Breast epithelium (tissue), 4 donors: Measurements from ENCODE around the gene PLEKHA5. TPM values are rescaled to one million over a fixed set of nuclear protein-coding genes. Genes with fewer than 3 reads are reported as not detected.
"Not testable (repeated sequence)": the region's sequence is repeated elsewhere in the genome, so short reads cannot be mapped to it uniquely, and the experiment has no call there.

Experiments
- DNase-seq, 2 donors: peaks; one replicate each; pipeline ENCODE4 v3.0.0-alpha.2; 2019; ENCODE audit warnings: low spot score in 2 of 2
- H3K27ac ChIP-seq, 2 donors: fragments of 200-600 bp; sonication (generic) in 1 of 2; one replicate each; pipeline ENCODE4 v1.5.1; 2016 to 2019; ENCODE audit warnings: mild to moderate bottlenecking in 1 of 2
- H3K27me3 ChIP-seq, 2 donors: fragments of 200-600 bp; sonication (generic) in 1 of 2; one replicate each; pipeline versions ENCODE4 v1.5.1 to v1.6.0; 2017 to 2019; ENCODE audit warnings: control low read depth in 1 of 2, mild to moderate bottlenecking in 1 of 2
- H3K36me3 ChIP-seq: fragments of 200-600 bp; one replicate; pipeline ENCODE4 v1.5.1; 2019
- H3K4me1 ChIP-seq, 2 donors: fragments of 200-600 bp; sonication (generic); one replicate each; pipeline ENCODE4 v1.5.1; 2016 to 2019; ENCODE audit warnings: control low read depth in 1 of 2
- H3K4me3 ChIP-seq, 3 donors: fragments of 200-600 bp; sonication (generic); 1 replicate in 2 of 3; 2 replicates in 1 of 3; pipeline ENCODE4 v1.5.1; 2016 to 2019; ENCODE audit warnings: mild to moderate bottlenecking in 3 of 3, moderate library complexity in 2 of 3
- H3K9me3 ChIP-seq, 2 donors: fragments of 200-600 bp; sonication (generic) in 1 of 2; one replicate each; pipeline ENCODE4 v1.5.1; 2016 to 2019; ENCODE audit warnings: control low read depth in 1 of 2
- CTCF ChIP-seq, 3 donors: fragments of 450-650 bp; IDR thresholded peaks; one replicate each; pipeline ENCODE4 v1.5.1; 2016 to 2017; ENCODE audit warnings: antibody characterized with exemption in 3 of 3, mild to moderate bottlenecking in 3 of 3, moderate library complexity in 3 of 3
- POLR2A ChIP-seq: fragments of 450-650 bp; IDR thresholded peaks from one replicate; pipeline ENCODE4 v1.6.1; 2016; ENCODE audit warnings: antibody characterized with exemption, mild to moderate bottlenecking, moderate library complexity
- POLR2AphosphoS5 ChIP-seq, 3 donors: sonication (generic); formaldehyde crosslinking; IDR thresholded peaks; one replicate each; pipeline ENCODE4 v1.6.1; 2017; ENCODE audit warnings: antibody characterized with exemption in 3 of 3
- intact Hi-C: fragments of 100-400 bp; cut with DNase I; formaldehyde crosslinking; loops from one replicate; pipeline ENCODE4 v1.15.1; 2023; ENCODE audit warnings: low total_unique reads
- total RNA-seq, 3 donors: library from RNA; depleted of rRNA; stranded (reverse); fragments of >200 nt; gene quantifications; one replicate each; pipeline ENCODE4 v1.1.0, GENCODE V29; 2016

Gene PLEKHA5
- total RNA-seq, 3 donors from 2014 or later = 21.1 to 55.5 (median 49.8) TPM

DNA sequence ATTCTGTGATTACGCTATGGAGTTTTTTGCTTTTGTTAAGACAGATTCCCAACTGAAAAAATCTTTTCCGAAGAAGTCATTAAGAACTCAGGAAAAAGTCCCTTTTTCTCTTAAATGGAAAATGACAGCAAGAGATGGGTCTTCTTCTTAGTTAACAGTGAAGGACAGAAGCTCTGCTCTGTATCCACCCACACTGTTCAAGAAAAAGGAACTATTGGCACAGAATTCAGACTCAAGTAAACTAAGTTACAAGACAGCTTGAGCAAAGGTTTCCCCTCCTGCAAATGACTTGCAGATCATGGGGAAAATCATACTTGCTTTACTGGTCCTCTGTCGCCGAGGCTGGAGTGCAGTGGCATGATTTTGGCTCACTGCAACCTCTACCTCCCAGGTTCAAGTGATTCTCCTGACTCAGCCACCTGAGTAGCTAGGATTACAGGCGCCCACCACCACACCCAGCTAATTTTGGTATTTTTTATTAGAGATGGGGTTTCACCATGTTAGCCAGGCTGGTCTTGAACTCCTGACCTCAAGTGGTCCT is 172.6 kb downstream of the PLEKHA5 start:
- TF ChIP-seq CTCF (IDR thresholded peaks at IDR 0.05) (no peak), POLR2AphosphoS5 (IDR thresholded peaks at IDR 0.05) (no peak), POLR2A (no peak)
- intact Hi-C loops = no loop called here
- Histone ChIP-seq H3K9me3 (no peaks in the 10 kb centered on the region), H3K27me3 (no peaks in the 10 kb centered on the region), H3K36me3 (no peaks in the 10 kb centered on the region), H3K4me1 (no peaks in the 10 kb centered on the region), H3K27ac (no peak overlapping the region), H3K4me3 (no peak overlapping the region)
- no peak for DNase-seq

DNA sequence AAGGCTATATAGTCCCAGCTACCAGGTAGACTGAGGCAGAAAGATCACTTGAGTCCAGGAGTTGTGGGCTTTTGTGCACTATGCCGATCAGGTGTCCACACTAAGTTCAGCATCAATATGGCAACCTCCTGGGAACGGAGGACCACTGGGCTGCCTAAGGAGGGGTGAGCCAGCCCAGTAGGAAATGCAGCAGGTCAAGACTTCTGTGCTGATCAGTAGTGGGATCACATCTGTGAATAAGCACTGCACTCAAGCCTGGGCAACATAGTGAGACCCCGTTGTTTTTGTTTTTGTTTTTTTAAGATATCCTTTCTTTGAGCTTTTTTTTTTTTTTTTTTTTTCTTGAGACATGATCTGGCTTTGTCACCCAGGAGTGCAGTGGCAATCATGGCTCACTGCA is 174.0 kb downstream of the PLEKHA5 start:
- no peak for TF ChIP-seq CTCF (IDR thresholded peaks at IDR 0.05)
- no peak for TF ChIP-seq POLR2A
- no peak for TF ChIP-seq POLR2AphosphoS5 (IDR thresholded peaks at IDR 0.05)
- Histone ChIP-seq H3K9me3 (no peaks in the 10 kb centered on the region), H3K27ac (no peak overlapping the region)

DNA sequence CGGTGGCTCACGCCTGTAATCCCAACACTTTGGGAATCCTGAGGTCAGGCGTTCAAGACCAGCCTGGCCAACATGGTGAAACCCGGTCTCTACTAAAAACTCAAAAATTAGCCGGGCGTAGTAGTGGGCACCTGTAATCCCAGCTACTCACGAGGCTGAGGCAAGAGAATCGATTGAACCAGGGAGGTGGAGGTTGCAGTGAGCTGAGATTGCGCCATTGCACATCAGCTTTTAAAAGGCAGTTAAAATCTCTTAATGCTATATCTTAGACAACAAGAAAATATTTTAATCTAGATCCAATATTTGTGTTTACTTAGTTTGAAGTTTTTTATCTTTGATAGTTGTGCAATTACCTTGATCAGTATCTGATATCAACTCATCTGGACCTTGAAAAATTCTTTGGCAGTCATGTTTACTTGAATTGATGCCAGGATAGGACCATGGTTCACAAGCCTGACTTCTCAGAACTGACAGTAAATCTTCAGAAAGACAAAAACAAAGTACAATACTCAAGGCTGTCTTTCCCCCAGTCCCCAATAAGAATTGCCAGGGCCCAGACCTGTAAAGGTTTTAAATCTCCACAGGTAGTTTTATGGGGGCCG is 174.7 kb downstream of the PLEKHA5 start:
- intact Hi-C loops = no loop called here
- TF ChIP-seq CTCF (IDR thresholded peaks at IDR 0.05) (no peak), POLR2A (no peak), POLR2AphosphoS5 (IDR thresholded peaks at IDR 0.05) (no peak)
- H3K4me1 ChIP-seq = no peaks in the 10 kb centered on the region
- no peak for DNase-seq
- no peaks in the 10 kb centered on the region for H3K27me3 ChIP-seq
- H3K9me3 ChIP-seq = no peaks in the 10 kb centered on the region
- H3K27ac ChIP-seq = no peak overlapping the region
- no peak overlapping the region for H3K4me3 ChIP-seq
- H3K36me3 ChIP-seq = no peaks in the 10 kb centered on the region

More for the DNA sequence above, 174.0 kb downstream of the PLEKHA5 start:
- Histone ChIP-seq H3K36me3 (no peaks in the 10 kb centered on the region), H3K27me3 (no peaks in the 10 kb centered on the region), H3K4me3 (no peak overlapping the region), H3K4me1 (no peaks in the 10 kb centered on the region)
- intact Hi-C loops = no loop called here
- DNase-seq = no peak

DNA sequence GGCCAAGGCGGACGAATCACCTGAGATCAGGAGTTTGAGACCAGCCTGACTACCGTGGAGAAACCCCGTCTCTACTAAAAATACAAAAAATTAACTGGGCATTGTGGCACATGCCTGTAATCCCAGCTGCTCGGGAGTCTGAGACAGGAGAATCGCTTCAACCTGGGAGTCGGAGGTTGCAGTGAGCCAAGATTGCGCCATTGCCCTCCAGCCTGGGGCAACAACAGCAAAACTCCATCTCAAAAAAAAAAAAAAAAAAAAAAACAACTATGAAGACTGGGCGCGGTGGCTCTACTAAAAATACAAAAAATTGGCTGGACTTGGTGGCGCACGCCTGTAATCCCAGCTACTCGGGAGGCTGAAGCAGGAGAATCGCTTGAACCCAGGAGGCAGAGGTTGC is 176.1 kb downstream of the PLEKHA5 start:
- H3K36me3 ChIP-seq, H3K9me3 ChIP-seq, H3K4me3 ChIP-seq, H3K27ac ChIP-seq, H3K27me3 ChIP-seq, intact Hi-C loops, DNase-seq, H3K4me1 ChIP-seq: not testable (repeated sequence)

DNA sequence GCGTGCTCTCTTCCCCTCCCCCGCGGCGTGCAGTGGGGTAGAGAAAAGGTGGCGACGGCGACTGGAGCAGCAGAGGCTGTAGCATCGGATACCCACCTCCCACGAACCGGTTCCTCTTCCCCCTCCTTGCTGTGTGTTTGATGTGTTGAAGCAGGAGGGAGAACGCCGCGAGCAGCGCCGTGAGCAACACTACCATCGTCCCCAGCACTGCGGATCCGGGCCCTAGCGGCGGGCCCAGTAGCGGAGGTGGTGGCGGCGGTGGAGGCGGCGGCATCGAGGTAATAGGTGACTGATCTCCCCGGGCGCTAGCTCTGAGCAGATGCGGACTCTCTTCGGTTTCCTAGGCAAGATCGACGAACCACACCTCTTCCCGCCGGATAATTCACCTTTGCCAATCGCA is 176.8 kb downstream of the PLEKHA5 start:
- no peaks in the 10 kb centered on the region for H3K36me3 ChIP-seq
- no peak overlapping the region for H3K27ac ChIP-seq
- H3K4me1 ChIP-seq = no peaks in the 10 kb centered on the region
- DNase-seq = no peak
- H3K9me3 ChIP-seq = no peaks in the 10 kb centered on the region
- no peak overlapping the region for H3K4me3 ChIP-seq
- H3K27me3 ChIP-seq = no peaks in the 10 kb centered on the region
- intact Hi-C loops = no loop called here
- no peak for TF ChIP-seq CTCF (IDR thresholded peaks at IDR 0.05)
- TF ChIP-seq POLR2AphosphoS5 (IDR thresholded peaks at IDR 0.05) = no peak
- no peak for TF ChIP-seq POLR2A
